Right lobe of liver (tissue), 6 donors: ENCODE data around the gene SH3TC1. TPM values are rescaled to one million over a fixed set of nuclear protein-coding genes. Genes with fewer than 3 reads are reported as not detected.

Source experiments
- ATAC-seq, 4 donors: fragments of 200-7000 bp; cut with Tn5 transposase; one replicate each; pipeline ENCODE4 v1.9.1; 2020; ENCODE audit warnings: mild to moderate bottlenecking in 4 of 4, moderate library complexity in 4 of 4
- DNase-seq, 3 donors: peaks; one replicate each; pipeline ENCODE4 v3.0.0-alpha.2; 2020
- H3K27ac ChIP-seq, 3 donors: fragments of 200-600 bp; one replicate each; pipeline ENCODE4 v1.8.0; 2022
- H3K27me3 ChIP-seq, 2 donors: fragments of 200-600 bp; one replicate each; pipeline ENCODE4 v1.8.0; 2022
- H3K36me3 ChIP-seq, 4 donors: fragments of 200-600 bp; sonication (generic) in 1 of 4; one replicate each; pipeline versions ENCODE4 v1.5.1 to v1.8.0; 2017 to 2022; ENCODE audit warnings: control low read depth in 1 of 4
- H3K4me1 ChIP-seq, 4 donors: fragments of 200-600 bp; sonication (generic) in 1 of 4; one replicate each; pipeline versions ENCODE4 v1.5.1 to v1.8.0; 2017 to 2022; ENCODE audit warnings: control low read depth in 1 of 4
- H3K4me3 ChIP-seq, 3 donors: fragments of 200-600 bp; one replicate each; pipeline ENCODE4 v1.8.0; 2022
- H3K9me3 ChIP-seq, 4 donors: fragments of 200-600 bp; sonication (generic) in 1 of 4; one replicate each; pipeline versions ENCODE4 v1.5.1 to v1.8.0; 2017 to 2022; ENCODE audit warnings: control low read depth in 1 of 4
- CTCF ChIP-seq, 4 donors: fragments of 200-600 bp in 3 of 4; fragments of 450-650 bp in 1 of 4; IDR thresholded peaks; one replicate each; pipeline versions ENCODE4 v1.5.1 to v1.8.0; 2016 to 2022; ENCODE audit warnings: antibody characterized with exemption in 4 of 4, mild to moderate bottlenecking in 2 of 4
- POLR2A ChIP-seq: fragments of 450-650 bp; IDR thresholded peaks from one replicate; pipeline ENCODE4 v1.6.1; 2017; ENCODE audit warnings: antibody characterized with exemption, mild to moderate bottlenecking
- WGBS: methylation state at CpG from one replicate; pipeline ENCODE4 v1.1.6; 2018; ENCODE audit warnings: low coverage, low lambda C conversion rate; ENCODE audit not compliant: insufficient coverage; ENCODE audit errors: missing lambda C conversion rate; 5-methylcytosine and 5-hydroxymethylcytosine counted together
- intact Hi-C, 2 donors: fragments of 100-400 bp; cut with DNase I; formaldehyde crosslinking; loops; one replicate each; pipeline versions ENCODE4 v1.11.2 to v1.14.1; 2022
- total RNA-seq, 6 experiments: library from RNA; depleted of rRNA in 2 of 6; stranded (reverse); fragments of >200 nt in 2 of 6; fragmentation: NEBNext Ultra II Directional in 3 of 6; extraction: Animal tissue kit (Norgen Biotek cat#: 25700) in 3 of 6; gene quantifications; one replicate each; pipeline versions ENCODE4 v1.1.0 to v1.2.4, GENCODE V29; 2016 to 2023
- donor health status: DM: no; HTN: yes; CAD: no.
- donor health status: DM: no; HTN: no; CAD: no.
- donor health status: DM: no; HTN: no; CAD: no.
- donor health status: DM: no; HTN: yes; CAD: no.
- donor health status: DM: no; HTN: yes; CAD: no.

SH3TC1 gene
- total RNA-seq, 6 experiments from 2014 or later: 13.2 to 48.0 (median 24.9) TPM

- Histone ChIP-seq H3K36me3 (peaks cover 0 to 24% (median 16%) of the 10 kb centered on the region in 4 donors), H3K4me3 (no peak overlapping the region), H3K9me3 (no peaks in the 10 kb centered on the region), H3K27me3 (no peaks in the 10 kb centered on the region), H3K4me1 (no peaks in the 10 kb centered on the region), H3K27ac (peak overlapping the region in 2 of 3 donors; percentile 8 to 37)
- no peak for ATAC-seq
- intact Hi-C loops: no loop called here
- DNase-seq: no peak
- no peak for TF ChIP-seq POLR2A
- TF ChIP-seq CTCF (IDR thresholded peaks at IDR 0.05): no peak
Measured at GRCh38 chr4:8221985-8222384, 22.9 kb downstream of the SH3TC1 start.

- DNase-seq: no peak
- no peak for TF ChIP-seq CTCF (IDR thresholded peaks at IDR 0.05)
- TF ChIP-seq POLR2A: no peak
- 93% methylated on average over 14 of the region's 15 CpGs for WGBS
- no peak for ATAC-seq
- Histone ChIP-seq H3K27me3 (no peaks in the 10 kb centered on the region), H3K36me3 (peaks cover 0 to 26% (median 15%) of the 10 kb centered on the region in 4 donors), H3K9me3 (no peaks in the 10 kb centered on the region), H3K4me1 (peaks cover 0 to 6% (median under 1%) of the 10 kb centered on the region in 4 donors), H3K4me3 (no peak overlapping the region), H3K27ac (no peak overlapping the region)
- intact Hi-C loops: no loop called here
Measured at GRCh38 chr4:8222609-8223388, 23.7 kb downstream of the SH3TC1 start.

- ATAC-seq: no peak
- DNase-seq: no peak
- WGBS: no CpG with 5 or more reads among the region's 12 CpGs
- peaks cover 0 to 17% (median 9%) of the 10 kb centered on the region in 4 donors for H3K4me1 ChIP-seq
- no peaks in the 10 kb centered on the region for H3K27me3 ChIP-seq
- intact Hi-C loops: no loop called here
- TF ChIP-seq POLR2A (no peak), CTCF (IDR thresholded peaks at IDR 0.05) (no peak)
- peaks cover 0 to 23% (median 15%) of the 10 kb centered on the region in 4 donors for H3K36me3 ChIP-seq
- no peak overlapping the region for H3K27ac ChIP-seq
- H3K4me3 ChIP-seq: no peak overlapping the region
- H3K9me3 ChIP-seq: no peaks in the 10 kb centered on the region
Measured at GRCh38 chr4:8224267-8224974, 25.3 kb downstream of the SH3TC1 start.

- intact Hi-C loops: no loop called here
- no CpG with 5 or more reads among the region's 12 CpGs for WGBS
- H3K27me3 ChIP-seq: no peaks in the 10 kb centered on the region
- no peak overlapping the region for H3K4me3 ChIP-seq
- DNase-seq (no peak), ATAC-seq (no peak)
- H3K27ac ChIP-seq: no peak overlapping the region
- peaks cover 0 to 17% (median 9%) of the 10 kb centered on the region in 4 donors for H3K4me1 ChIP-seq
- TF ChIP-seq POLR2A (no peak), CTCF (IDR thresholded peaks at IDR 0.05) (no peak)
- no peaks in the 10 kb centered on the region for H3K9me3 ChIP-seq
- H3K36me3 ChIP-seq: peaks cover 0 to 22% (median 12%) of the 10 kb centered on the region in 4 donors
Measured at GRCh38 chr4:8224975-8225625, 26.0 kb downstream of the SH3TC1 start.
